Measurements from ENCODE around the gene CCDC34. TPM values are rescaled to one million over a fixed set of nuclear protein-coding genes. Genes with fewer than 3 reads are reported as not detected.

Gene CCDC34
- total and polyA plus RNA-seq, 2 of the 4 experiments (the other 2 are of a cell fraction), result 2.5 to 4.5 TPM

GRCh38 chr11:27358296-27358695 is 4.7 kb downstream of the CCDC34 start:
- H3K9ac ChIP-seq (ENCODE audit: low read depth, low read length), result no peak overlapping the region
- in situ Hi-C loops (cut with MboI; ENCODE audit: low sequenced_read_pairs) (no loop called here), dilution Hi-C loops (cut with HindIII; ENCODE audit: low sequenced_read_pairs, unreplicated experiment) (no loop called here), intact Hi-C loops (cut with micrococcal nuclease) (no loop called here)
- ChIA-PET CTCF (no interaction called here), POLR2A (ENCODE audit: unreplicated experiment) (no interaction called here)
- no peak overlapping the region for H4K8ac ChIP-seq (ENCODE audit: low read depth in 2 of 2, low read length in 2 of 2)
- H3K9me1 ChIP-seq (ENCODE audit: insufficient read depth, low read length), result peaks cover 6% of the 10 kb centered on the region; the same call in 1 of the 2 replicates
- no peak overlapping the region for H3K18ac ChIP-seq (ENCODE audit: low read depth, low read length)
- no peak overlapping the region for H3K4me2 ChIP-seq (ENCODE audit: low read depth, low read length)
- no peak overlapping the region for H3K27ac ChIP-seq (ENCODE audit: insufficient read depth, low read length)
- no peak overlapping the region for H2BK120ac ChIP-seq (ENCODE audit: low read depth, low read length)
- H2AK5ac ChIP-seq (ENCODE audit: low read depth, low read length), result no peak overlapping the region
- no peak overlapping the region for H2BK15ac ChIP-seq (ENCODE audit: low read depth, low read length)
- no peak for DNase-seq
- no peak overlapping the region for H3K23ac ChIP-seq (ENCODE audit: low read depth, low read length)
- H3K9me3 ChIP-seq (ENCODE audit: control insufficient read depth, insufficient read depth, low read length), result no peaks in the 10 kb centered on the region
- H3K4me1 ChIP-seq (ENCODE audit: control insufficient read depth, insufficient read depth, low read length), result peaks cover 3% of the 10 kb centered on the region
- no peak overlapping the region for H3K4me3 ChIP-seq (ENCODE audit: insufficient read depth, low read depth, low read length)
- no peak overlapping the region for H3K4ac ChIP-seq (ENCODE audit: low read depth, low read length)
- H2BK20ac ChIP-seq (ENCODE audit: low read depth, low read length), result no peak overlapping the region
- no peaks in the 10 kb centered on the region for H4K20me1 ChIP-seq (ENCODE audit: insufficient read depth, low read length)
- TF ChIP-seq CEBPB (IDR thresholded peaks at IDR 0.05; ENCODE audit: low read depth, low read length) (0 out of 2 replicates have a peak, but pooled peaks have one; percentile 41), NFE2L2 (IDR thresholded peaks at IDR 0.05; ENCODE audit: low read depth, low read length) (no peak)
- no peak overlapping the region for H2BK5ac ChIP-seq (ENCODE audit: low read depth, low read length, poor library complexity, severe bottlenecking)
- H3K27me3 ChIP-seq (ENCODE audit: control insufficient read depth, insufficient read depth, low read length), result no peaks in the 10 kb centered on the region
- H3K79me1 ChIP-seq (ENCODE audit: low read depth in 1 of 2, low read length in 2 of 2), result peaks cover 0 to 12% of the 10 kb centered on the region in 2 experiments; a peak in 1 of 4 replicates
- no peak overlapping the region for H4K5ac ChIP-seq (ENCODE audit: low read depth, low read length)
- H3K56ac ChIP-seq (ENCODE audit: extremely low read depth, insufficient read depth, low read length), result no peak overlapping the region
- no peak overlapping the region for H3K14ac ChIP-seq (replicated peaks; ENCODE audit: low read depth, low read length)
- no peak overlapping the region for H2AK9ac ChIP-seq (replicated peaks; ENCODE audit: low read depth, low read length, poor library complexity)
- no peak overlapping the region for H2AFZ ChIP-seq (replicated peaks; ENCODE audit: low read length, poor library complexity)
- no peak for ATAC-seq (ENCODE audit: low read depth)
- H4K91ac ChIP-seq (ENCODE audit: insufficient read depth, low read depth, low read length), result no peak overlapping the region
- no peaks in the 10 kb centered on the region for H3K36me3 ChIP-seq (ENCODE audit: control insufficient read depth, insufficient read depth, low read length)
- BruUV-seq (replicated peaks), result no TSS peak
- WGBS, 2 experiments (ENCODE audit: extremely low coverage in 2 of 2, insufficient read length in 1 of 2), result no CpG with 5 or more reads among the region's 1 CpG

Measured in IMR-90 (cell line).